Trophoblast cell (in vitro differentiated cells and primary cell): ENCODE results near the gene EIF4E.
"Not testable (repeated sequence)": the region's sequence is repeated elsewhere in the genome, so short reads cannot be mapped to it uniquely, and the experiment has no call there.

Source experiments
- DNase-seq, 2 donors: peaks; one replicate each; pipeline ENCODE4 v3.0.0-alpha.2; 2016
- H2AFZ ChIP-seq: 2 replicates; pipeline ENCODE4 v1.6.1; 2013; ENCODE audit warnings: low read length, moderate library complexity, mild to moderate bottlenecking; ENCODE audit not compliant: insufficient read depth, poor library complexity
- H2AK5ac ChIP-seq: 2 replicates; pipeline ENCODE4 v1.6.1; 2013; ENCODE audit warnings: mild to moderate bottlenecking, low read length
- H2BK120ac ChIP-seq: 2 replicates; pipeline ENCODE4 v1.6.1; 2013; ENCODE audit warnings: low read length, mild to moderate bottlenecking, moderate library complexity; ENCODE audit not compliant: insufficient read depth, poor library complexity
- H2BK12ac ChIP-seq: 2 replicates; pipeline ENCODE4 v1.6.1; 2013; ENCODE audit warnings: mild to moderate bottlenecking, low read length, moderate library complexity
- H2BK5ac ChIP-seq: 2 replicates; pipeline ENCODE4 v1.6.1; 2013; ENCODE audit warnings: low read length, low read depth, moderate library complexity, mild to moderate bottlenecking; ENCODE audit not compliant: poor library complexity
- H3K14ac ChIP-seq: 2 replicates; pipeline ENCODE4 v1.6.1; 2013; ENCODE audit warnings: mild to moderate bottlenecking, low read length
- H3K18ac ChIP-seq: 2 replicates; pipeline ENCODE4 v1.6.1; 2013; ENCODE audit warnings: mild to moderate bottlenecking, low read length
- H3K23ac ChIP-seq: 2 replicates; pipeline ENCODE4 v1.6.1; 2013; ENCODE audit warnings: low read length
- H3K27ac ChIP-seq: 2 replicates; pipeline ENCODE4 v1.5.1; 2013; ENCODE audit warnings: low read depth, mild to moderate bottlenecking, inconsistent platforms, low read length, moderate library complexity
- H3K27me3 ChIP-seq: 2 replicates; pipeline ENCODE4 v1.6.1; 2013; ENCODE audit warnings: inconsistent platforms, mild to moderate bottlenecking, low read length, moderate library complexity; ENCODE audit not compliant: insufficient read depth
- H3K36me3 ChIP-seq, 2 experiments: 1 replicate in 1 of 2; 2 replicates in 1 of 2; pipeline ENCODE4 v1.6.1; 2013; ENCODE audit warnings: low read length in 2 of 2, mild to moderate bottlenecking in 2 of 2, moderate library complexity in 1 of 2; ENCODE audit not compliant: insufficient read depth in 2 of 2, control insufficient read depth in 1 of 2
- H3K4ac ChIP-seq: 2 replicates; pipeline ENCODE4 v1.6.1; 2013; ENCODE audit warnings: low read depth, mild to moderate bottlenecking, low read length, moderate library complexity
- H3K4me1 ChIP-seq, 2 experiments: 1 replicate in 1 of 2; 2 replicates in 1 of 2; pipeline ENCODE4 v1.6.1; 2013; ENCODE audit warnings: low read length in 2 of 2, mild to moderate bottlenecking in 2 of 2, moderate library complexity in 1 of 2; ENCODE audit not compliant: insufficient read depth in 2 of 2, control insufficient read depth in 1 of 2
- H3K4me2 ChIP-seq: 2 replicates; pipeline ENCODE4 v1.6.1; 2013; ENCODE audit warnings: inconsistent platforms, mild to moderate bottlenecking, low read length, moderate library complexity
- H3K4me3 ChIP-seq: 2 replicates; pipeline ENCODE4 v1.5.1; 2013; ENCODE audit warnings: mild to moderate bottlenecking, low read depth, low read length, inconsistent platforms
- H3K79me1 ChIP-seq: one replicate; pipeline ENCODE4 v1.6.1; 2013; ENCODE audit warnings: low read length
- H3K79me2 ChIP-seq: 2 replicates; pipeline ENCODE4 v1.6.1; 2013; ENCODE audit warnings: low read length, mild to moderate bottlenecking; ENCODE audit not compliant: control insufficient read depth, insufficient read depth, poor library complexity
- H3K9ac ChIP-seq: 2 replicates; pipeline ENCODE4 v1.6.1; 2013; ENCODE audit warnings: mild to moderate bottlenecking, low read length
- H3K9me3 ChIP-seq: 2 replicates; pipeline ENCODE4 v1.6.1; 2013; ENCODE audit warnings: low read depth, mild to moderate bottlenecking, control low read depth, inconsistent platforms, low read length; ENCODE audit not compliant: insufficient read depth
- H4K12ac ChIP-seq: 2 replicates; pipeline ENCODE4 v1.6.1; 2013; ENCODE audit warnings: low read depth, mild to moderate bottlenecking, low read length, moderate library complexity
- H4K8ac ChIP-seq: 2 replicates; pipeline ENCODE4 v1.6.1; 2013; ENCODE audit warnings: low read depth, mild to moderate bottlenecking, low read length, moderate library complexity
- H4K91ac ChIP-seq: one replicate; pipeline ENCODE4 v1.6.1; 2013; ENCODE audit warnings: low read depth, mild to moderate bottlenecking, low read length, moderate library complexity
- WGBS: extraction: QIAGEN DNeasy Blood & Tissue Kit; methylation state at CpG from one replicate; pipeline ENCODE4 v1.1.7; 2013; ENCODE audit warnings: missing lambda C conversion rate; ENCODE audit not compliant: insufficient read length, insufficient coverage; ENCODE audit errors: extremely low coverage; 5-methylcytosine and 5-hydroxymethylcytosine counted together

The EIF4E gene

GRCh38 chr4:98926257-98926656, 2.7 kb downstream of the EIF4E start:
- DNase-seq, result not testable (repeated sequence)

GRCh38 chr4:98921292-98921691, 7.6 kb downstream of the EIF4E start:
- no peak overlapping the region for H2BK120ac ChIP-seq
- no peak overlapping the region for H2BK5ac ChIP-seq
- no peak overlapping the region for H3K4me2 ChIP-seq
- no peak overlapping the region for H4K91ac ChIP-seq
- no peak overlapping the region for H3K27ac ChIP-seq
- H3K14ac ChIP-seq, result no peak overlapping the region
- no peak overlapping the region for H2AK5ac ChIP-seq
- no peaks in the 10 kb centered on the region for H3K9me3 ChIP-seq
- peaks cover 5 to 11% of the 10 kb centered on the region in 2 experiments for H3K36me3 ChIP-seq
- H3K9ac ChIP-seq, result no peak overlapping the region
- no peak overlapping the region for H2AFZ ChIP-seq
- no peaks in the 10 kb centered on the region for H3K4me1 ChIP-seq
- no CpG with 5 or more reads among the region's 5 CpGs for WGBS
- no peak overlapping the region for H3K18ac ChIP-seq
- no peak overlapping the region for H3K23ac ChIP-seq
- H3K4me3 ChIP-seq, result no peak overlapping the region
- H3K79me2 ChIP-seq, result peaks cover 20% of the 10 kb centered on the region
- H3K27me3 ChIP-seq, result no peaks in the 10 kb centered on the region
- no peak overlapping the region for H4K12ac ChIP-seq
- no peak overlapping the region for H2BK12ac ChIP-seq
- DNase-seq, result no peak
- H3K79me1 ChIP-seq, result no peaks in the 10 kb centered on the region
- no peak overlapping the region for H3K4ac ChIP-seq
- no peak overlapping the region for H4K8ac ChIP-seq

More at GRCh38 chr4:98926257-98926656, 2.7 kb downstream of the EIF4E start:
- not testable (repeated sequence) for H4K12ac ChIP-seq, H2BK5ac ChIP-seq, H4K8ac ChIP-seq, H3K36me3 ChIP-seq, H3K27me3 ChIP-seq, H3K23ac ChIP-seq, H3K18ac ChIP-seq, H3K4me2 ChIP-seq, H2BK120ac ChIP-seq, H4K91ac ChIP-seq, H3K27ac ChIP-seq, H2AK5ac ChIP-seq, H3K9ac ChIP-seq, H3K9me3 ChIP-seq, H2BK12ac ChIP-seq, H3K14ac ChIP-seq, H3K4me1 ChIP-seq, H2AFZ ChIP-seq, H3K4me3 ChIP-seq
- Histone ChIP-seq H3K79me1 (peaks cover 11% of the 10 kb centered on the region), H3K4ac (peak overlapping the region; percentile 99), H3K79me2 (peaks cover 21% of the 10 kb centered on the region)
- 100% methylated on average over 1 of the region's 15 CpGs for WGBS

- Histone ChIP-seq H2AK5ac (no peak overlapping the region), H3K27ac (no peak overlapping the region), H3K79me1 (no peaks in the 10 kb centered on the region), H3K18ac (no peak overlapping the region), H3K4me1 (no peaks in the 10 kb centered on the region), H3K4me2 (no peak overlapping the region), H2AFZ (no peak overlapping the region), H3K27me3 (no peaks in the 10 kb centered on the region), H3K9ac (no peak overlapping the region), H3K4me3 (no peak overlapping the region), H3K79me2 (peaks cover 16% of the 10 kb centered on the region), H3K9me3 (no peaks in the 10 kb centered on the region), H3K36me3 (peaks cover 2 to 7% of the 10 kb centered on the region in 2 experiments), H3K14ac (no peak overlapping the region), H4K91ac (no peak overlapping the region), H2BK120ac (no peak overlapping the region), H3K23ac (no peak overlapping the region), H4K12ac (no peak overlapping the region), H2BK12ac (no peak overlapping the region), H3K4ac (no peak overlapping the region), H2BK5ac (no peak overlapping the region), H4K8ac (no peak overlapping the region)
- DNase-seq, result no peak
- no CpG with 5 or more reads among the region's 2 CpGs for WGBS
These were observed 8.9 kb downstream of the EIF4E start for GRCh38 chr4:98919996-98920395.

- DNase-seq, result peak in 1 of 2 donors; percentile 1
- H2AK5ac ChIP-seq, H3K79me2 ChIP-seq, H4K12ac ChIP-seq, H4K91ac ChIP-seq, H3K4me2 ChIP-seq, H2BK12ac ChIP-seq, H3K36me3 ChIP-seq, H3K4ac ChIP-seq, H3K4me3 ChIP-seq, H3K4me1 ChIP-seq, H3K14ac ChIP-seq, H2BK5ac ChIP-seq, H3K9ac ChIP-seq, H2BK120ac ChIP-seq, H2AFZ ChIP-seq, H3K18ac ChIP-seq, H4K8ac ChIP-seq, H3K9me3 ChIP-seq, H3K23ac ChIP-seq, H3K27me3 ChIP-seq, H3K27ac ChIP-seq, H3K79me1 ChIP-seq: not testable (repeated sequence)
- WGBS, result no CpG with 5 or more reads among the region's 8 CpGs
These were observed 18.2 kb downstream of the EIF4E start for GRCh38 chr4:98910728-98911127.
